A673 (cell line): ENCODE data around the gene MRS2. TPM values are rescaled to one million over a fixed set of nuclear protein-coding genes. Genes with fewer than 3 reads are reported as not detected.

Source experiments
- BruUV-seq: library from RNA; stranded (reverse); fragments of 400-500 nt; replicated peaks from 2 replicates; lab custom pipeline; 2021; lab: Mats Ljungman, UMichigan
- CTCF ChIA-PET: fragments of 300-600 bp; sonication (Branson Sonifier 250); formaldehyde crosslinking; loops from one replicate; lab custom pipeline; 2022; ENCODE audit warnings: antibody characterized with exemption; lab: Charles Lee
- POLR2A ChIA-PET: fragments of 300-600 bp; sonication (Branson Sonifier 250); formaldehyde crosslinking; loops from one replicate; lab custom pipeline; 2022; ENCODE audit warnings: antibody characterized with exemption; ENCODE audit not compliant: low non-redundant PET; lab: Charles Lee
- DNase-seq: peaks from one replicate; pipeline ENCODE4 v3.0.0-alpha.2; 2015; ENCODE audit warnings: low spot score
- H3K27ac ChIP-seq: fragments of 200-600 bp; sonication (generic); 2 replicates; pipeline ENCODE4 v1.5.1; 2016; ENCODE audit warnings: mixed run types, low read depth, mild to moderate bottlenecking, mixed read lengths, antibody characterized with exemption, low read length; ENCODE audit not compliant: poor library complexity, severe bottlenecking
- H3K27me3 ChIP-seq: fragments of 200-600 bp; sonication (generic); replicated peaks from 2 replicates; pipeline ENCODE4 v1.6.1; 2017; ENCODE audit warnings: mixed run types, low read depth, mild to moderate bottlenecking, mixed read lengths, antibody characterized with exemption, low read length; ENCODE audit not compliant: insufficient read depth, poor library complexity
- H3K36me3 ChIP-seq: fragments of 200-600 bp; sonication (generic); 2 replicates; pipeline ENCODE4 v1.6.1; 2016; ENCODE audit warnings: mixed run types, mild to moderate bottlenecking, mixed read lengths, antibody characterized with exemption, low read length; ENCODE audit not compliant: insufficient read depth, poor library complexity, severe bottlenecking
- H3K4me1 ChIP-seq: fragments of 200-600 bp; sonication (generic); 2 replicates; pipeline ENCODE4 v1.6.1; 2017; ENCODE audit warnings: mixed run types, mild to moderate bottlenecking, mixed read lengths, antibody characterized with exemption, low read length; ENCODE audit not compliant: insufficient read depth, poor library complexity, severe bottlenecking
- H3K4me3 ChIP-seq: fragments of 200-600 bp; sonication (generic); 2 replicates; pipeline ENCODE4 v1.5.1; 2016; ENCODE audit warnings: low read depth, mixed run types, mild to moderate bottlenecking, mixed read lengths, low read length; ENCODE audit not compliant: poor library complexity, severe bottlenecking
- H3K9me3 ChIP-seq: fragments of 200-600 bp; sonication (generic); 2 replicates; pipeline ENCODE4 v1.6.1; 2016; ENCODE audit warnings: mixed run types, low read depth, mild to moderate bottlenecking, mixed read lengths, antibody characterized with exemption, low read length; ENCODE audit not compliant: poor library complexity, severe bottlenecking
- CTCF ChIP-seq: fragments of 300-800, 200-600 bp; sonication (generic); conservative IDR thresholded peaks from 2 replicates; pipeline ENCODE4 v1.5.1; 2017; ENCODE audit warnings: low read depth, mild to moderate bottlenecking, antibody characterized with exemption, low read length, moderate library complexity, mixed read lengths
- EZH2 ChIP-seq: fragments of 200-600 bp; sonication (generic); IDR thresholded peaks from 2 replicates; pipeline ENCODE4 v1.6.1; 2017; ENCODE audit warnings: borderline replicate concordance, low read depth, mild to moderate bottlenecking, mixed read lengths, antibody characterized with exemption, low read length; ENCODE audit not compliant: poor library complexity, severe bottlenecking
- intact Hi-C: fragments of 100-400 bp; cut with micrococcal nuclease; formaldehyde crosslinking; loops from one replicate; pipeline ENCODE4 v1.10.0; 2022; ENCODE audit not compliant: unreplicated experiment
- total RNA-seq: library from RNA; stranded (reverse); gene quantifications from 2 replicates; pipeline ENCODE4 v1.2.3, GENCODE V29; 2021

The MRS2 gene
- total RNA-seq, 1 experiment from 2014 or later, result 46.6 TPM

DNA sequence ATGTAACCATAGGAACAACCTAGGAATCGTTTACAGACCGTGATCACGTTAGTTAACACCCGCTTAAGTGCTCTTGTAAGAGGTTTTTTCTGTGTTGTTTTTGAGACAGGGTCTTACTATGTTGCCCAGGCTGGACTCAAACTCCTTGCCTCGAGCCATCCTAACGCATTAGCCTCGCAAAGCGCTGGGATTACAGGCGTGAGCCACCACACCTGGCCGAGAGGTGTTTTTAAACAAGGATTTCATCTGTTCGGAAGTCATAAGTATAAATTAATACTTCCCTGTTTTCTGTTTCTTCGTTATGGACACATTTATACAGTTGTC, 727 bp downstream of the MRS2 start:
- intact Hi-C loops, result no loop called here
- Histone ChIP-seq H3K27me3 (no peaks in the 10 kb centered on the region), H3K4me1 (no peaks in the 10 kb centered on the region), H3K36me3 (peaks cover 40% of the 10 kb centered on the region), H3K27ac (peak overlapping the region; percentile 82), H3K4me3 (peak overlapping the region; percentile 90), H3K9me3 (no peaks in the 10 kb centered on the region)
- ChIA-PET CTCF (no interaction called here), POLR2A (no interaction called here)
- TF ChIP-seq EZH2 (no peak), CTCF (no peak)
- BruUV-seq, result no TSS peak
- DNase-seq, result no peak

GRCh38 chr6:24405262-24405661, 2.5 kb downstream of the MRS2 start:
- ChIA-PET POLR2A (interaction anchor here (0.7 kb wide), 1 partner anchor 777 kb away, joined by 5 read pairs; no protein-coding TSS in a partner anchor), CTCF (interaction anchor here (0.7 kb wide), 1 partner anchor 132 kb away, joined by 6 read pairs; no protein-coding TSS in a partner anchor)
- intact Hi-C loops, result no loop called here
- H3K4me1 ChIP-seq, result no peaks in the 10 kb centered on the region
- no peak overlapping the region for H3K4me3 ChIP-seq
- peaks cover 58% of the 10 kb centered on the region for H3K36me3 ChIP-seq
- no peaks in the 10 kb centered on the region for H3K27me3 ChIP-seq
- no peak overlapping the region for H3K27ac ChIP-seq
- DNase-seq, result no peak
- BruUV-seq, result no TSS peak
- no peaks in the 10 kb centered on the region for H3K9me3 ChIP-seq
- no peak for TF ChIP-seq EZH2
- no peak for TF ChIP-seq CTCF

DNA sequence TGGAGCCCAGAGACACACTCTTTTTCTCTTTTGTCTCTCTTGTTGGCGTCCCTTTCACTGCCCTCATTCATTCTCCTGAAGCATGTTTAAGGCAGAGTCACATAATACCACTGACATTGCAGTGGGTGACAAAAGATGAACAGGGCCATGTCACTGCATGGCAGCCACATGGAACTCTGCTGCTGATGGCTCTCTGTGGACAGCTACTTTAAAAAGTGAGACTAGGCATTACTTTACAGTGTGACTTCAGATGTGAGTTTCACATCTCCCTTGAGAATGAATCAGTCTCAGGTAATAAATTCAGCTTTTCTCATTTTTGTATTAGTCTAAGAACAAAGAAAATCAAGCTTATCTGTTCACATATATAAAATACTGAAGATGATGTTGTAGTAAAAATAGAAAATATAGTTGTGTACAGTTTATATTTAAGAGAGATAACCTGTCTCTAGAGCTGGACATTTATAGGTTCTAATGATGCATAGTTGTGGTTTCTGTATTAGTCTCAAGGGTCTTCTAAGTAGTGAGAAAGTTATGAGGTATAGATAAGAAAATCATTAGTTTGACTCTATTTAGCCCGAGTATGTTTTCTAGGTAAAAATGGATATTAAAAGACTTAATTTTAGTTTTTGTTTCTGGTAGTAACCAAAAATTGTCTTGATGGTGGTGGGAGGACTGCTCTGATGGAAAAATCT, 6.1 kb downstream of the MRS2 start:
- Histone ChIP-seq H3K27ac (no peak overlapping the region), H3K27me3 (no peaks in the 10 kb centered on the region), H3K4me1 (no peaks in the 10 kb centered on the region), H3K9me3 (no peaks in the 10 kb centered on the region), H3K4me3 (no peak overlapping the region), H3K36me3 (peaks cover 92% of the 10 kb centered on the region)
- intact Hi-C loops, result no loop called here
- DNase-seq, result no peak
- CTCF ChIA-PET, result interaction anchor here (0.8 kb wide), 1 partner anchor 20 kb away, joined by 3 read pairs; no protein-coding TSS in a partner anchor
- BruUV-seq, result no TSS peak
- TF ChIP-seq EZH2, result no peak
- POLR2A ChIA-PET, result no interaction called here
